Panc1 (cell line): ENCODE results near the gene CSF1R.

Experiments used
- CTCF ChIP-seq: fragments of 450-650 bp; IDR thresholded peaks from 2 replicates; pipeline ENCODE4 v1.5.1; 2017; ENCODE audit warnings: mild to moderate bottlenecking
- TCF7L2 ChIP-seq: IDR thresholded peaks from 2 replicates; pipeline ENCODE4 v1.6.1; 2011; ENCODE audit warnings: mild to moderate bottlenecking, low read depth, low read length, inconsistent platforms

GRCh38 chr5:150135557-150136304 lies 49.4 kb upstream of the CSF1R start:
- no peak for TF ChIP-seq CTCF
- TF ChIP-seq TCF7L2, result no peak
